ENCODE data around the gene ALG2.
"Not testable (repeated sequence)": the region's sequence is repeated elsewhere in the genome, so short reads cannot be mapped to it uniquely, and the experiment has no call there.

GRCh38 chr9:99237849-99238248 is 16.1 kb upstream of the ALG2 start:
- not testable (repeated sequence) for TF ChIP-seq EP300 (conservative IDR thresholded peaks at IDR 0.05; ENCODE audit: poor library complexity, severe bottlenecking); CTCF (IDR thresholded peaks at IDR 0.05; ENCODE audit: poor library complexity, severe bottlenecking); POLR2AphosphoS5 (IDR thresholded peaks at IDR 0.05); EZH2 (IDR thresholded peaks at IDR 0.05; ENCODE audit: borderline replicate concordance, insufficient read depth, low read length, poor library complexity, severe bottlenecking); REST (IDR thresholded peaks at IDR 0.05; ENCODE audit: borderline replicate concordance); RAD21 (conservative IDR thresholded peaks at IDR 0.05); TAF1 (IDR thresholded peaks at IDR 0.05; ENCODE audit: low read depth); SMC3 (conservative IDR thresholded peaks at IDR 0.05; ENCODE audit: poor library complexity)
